Neutrophil (primary cell): ENCODE data around the gene ABR.

ENCODE experiments used
- H3K27ac ChIP-seq: fragments of 200-600 bp; sonication (generic); 2 replicates; pipeline ENCODE4 v1.5.1; 2016; ENCODE audit warnings: mild to moderate bottlenecking, moderate library complexity
- H3K27me3 ChIP-seq: fragments of 200-600 bp; sonication (generic); 2 replicates; pipeline ENCODE4 v1.6.0; 2016; ENCODE audit warnings: mild to moderate bottlenecking
- H3K36me3 ChIP-seq: fragments of 200-600 bp; sonication (generic); 2 replicates; pipeline ENCODE4 v1.5.1; 2017
- H3K4me1 ChIP-seq, 2 experiments: fragments of 200-600 bp in 1 of 2; sonication (generic) in 1 of 2; 1 replicate in 1 of 2; 2 replicates in 1 of 2; pipeline versions ENCODE4 v1.5.1 to v1.6.1; 2013 to 2016; ENCODE audit warnings: low read depth in 1 of 2, low read length in 1 of 2, mild to moderate bottlenecking in 1 of 2, moderate library complexity in 1 of 2; ENCODE audit not compliant: control insufficient read depth in 1 of 2, insufficient read depth in 1 of 2
- H3K4me3 ChIP-seq, 2 experiments: fragments of 200-600 bp in 1 of 2; sonication (generic) in 1 of 2; 1 replicate in 1 of 2; 2 replicates in 1 of 2; pipeline ENCODE4 v1.5.1; 2013 to 2016; ENCODE audit warnings: low read depth in 1 of 2, low read length in 1 of 2, mild to moderate bottlenecking in 1 of 2, moderate library complexity in 1 of 2
- H3K9me3 ChIP-seq: fragments of 200-600 bp; sonication (generic); 2 replicates; pipeline ENCODE4 v1.5.1; 2016
- CTCF ChIP-seq: fragments of 200-600 bp; sonication (generic); IDR thresholded peaks from 2 replicates; pipeline ENCODE4 v1.5.1; 2016; ENCODE audit warnings: antibody characterized with exemption

Gene ABR

GRCh38 chr17:1183171-1183873 lies 3.5 kb upstream of the ABR start:
- no peak overlapping the region for H3K27ac ChIP-seq
- peaks cover 0 to 18% of the 10 kb centered on the region in 2 experiments for H3K4me1 ChIP-seq
- peaks cover 54% of the 10 kb centered on the region for H3K27me3 ChIP-seq
- H3K4me3 ChIP-seq = no peak overlapping the region
- TF ChIP-seq CTCF = no peak
- H3K9me3 ChIP-seq = no peaks in the 10 kb centered on the region
- no peaks in the 10 kb centered on the region for H3K36me3 ChIP-seq

- Histone ChIP-seq H3K4me1 (peaks cover 0 to 18% of the 10 kb centered on the region in 2 experiments), H3K27me3 (peaks cover 59% of the 10 kb centered on the region), H3K36me3 (no peaks in the 10 kb centered on the region), H3K27ac (no peak overlapping the region), H3K4me3 (no peak overlapping the region), H3K9me3 (no peaks in the 10 kb centered on the region)
- no peak for TF ChIP-seq CTCF
Observed at GRCh38 chr17:1182811-1183170, 3.0 kb upstream of the ABR start.

GRCh38 chr17:1181753-1182137 lies 2.0 kb upstream of the ABR start:
- TF ChIP-seq CTCF = no peak
- H3K27ac ChIP-seq = no peak overlapping the region
- no peak overlapping the region for H3K4me3 ChIP-seq
- peaks cover 0 to 14% of the 10 kb centered on the region in 2 experiments for H3K4me1 ChIP-seq
- no peaks in the 10 kb centered on the region for H3K36me3 ChIP-seq
- peaks cover 70% of the 10 kb centered on the region for H3K27me3 ChIP-seq
- no peaks in the 10 kb centered on the region for H3K9me3 ChIP-seq

GRCh38 chr17:1180958-1181752 lies 1.4 kb upstream of the ABR start:
- H3K9me3 ChIP-seq = no peaks in the 10 kb centered on the region
- peaks cover 76% of the 10 kb centered on the region for H3K27me3 ChIP-seq
- no peak for TF ChIP-seq CTCF
- H3K36me3 ChIP-seq = no peaks in the 10 kb centered on the region
- H3K4me3 ChIP-seq = no peak overlapping the region
- H3K4me1 ChIP-seq = peaks cover 0 to 14% of the 10 kb centered on the region in 2 experiments
- no peak overlapping the region for H3K27ac ChIP-seq

GRCh38 chr17:1179112-1179817 lies 516 bp downstream of the ABR start:
- H3K27me3 ChIP-seq = peaks cover 76% of the 10 kb centered on the region
- no peaks in the 10 kb centered on the region for H3K36me3 ChIP-seq
- H3K4me1 ChIP-seq = peaks cover 0 to 14% of the 10 kb centered on the region in 2 experiments
- no peak for TF ChIP-seq CTCF
- H3K27ac ChIP-seq = no peak overlapping the region
- peak overlapping the region; percentile 45 to 60 for H3K4me3 ChIP-seq
- H3K9me3 ChIP-seq = no peaks in the 10 kb centered on the region
